ENCODE results near the gene ZNF750.

DNA sequence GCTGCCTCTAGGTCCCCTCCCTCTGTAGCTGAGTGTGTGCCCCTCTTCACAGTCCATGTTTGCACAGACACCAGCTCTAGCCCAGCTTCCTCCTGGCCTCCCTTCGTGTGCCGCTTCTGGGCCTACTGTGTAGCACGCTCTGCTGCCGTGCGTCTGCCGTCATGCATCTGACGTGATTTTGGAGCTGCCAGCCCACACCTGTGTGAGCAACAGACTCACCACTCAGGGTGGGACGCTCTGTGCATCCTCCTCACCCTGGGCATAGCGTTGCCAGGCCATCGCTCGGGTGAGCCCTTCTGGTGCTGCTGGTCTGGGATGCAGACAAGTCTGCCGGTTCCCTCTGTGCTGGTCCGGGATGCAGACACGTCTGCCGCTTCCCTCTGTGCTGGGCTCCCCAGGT, 39.4 kb upstream of the ZNF750 start:
- no peak for TF ChIP-seq POLR2A (IDR thresholded peaks at IDR 0.05)
- TF ChIP-seq, protein P1, sequence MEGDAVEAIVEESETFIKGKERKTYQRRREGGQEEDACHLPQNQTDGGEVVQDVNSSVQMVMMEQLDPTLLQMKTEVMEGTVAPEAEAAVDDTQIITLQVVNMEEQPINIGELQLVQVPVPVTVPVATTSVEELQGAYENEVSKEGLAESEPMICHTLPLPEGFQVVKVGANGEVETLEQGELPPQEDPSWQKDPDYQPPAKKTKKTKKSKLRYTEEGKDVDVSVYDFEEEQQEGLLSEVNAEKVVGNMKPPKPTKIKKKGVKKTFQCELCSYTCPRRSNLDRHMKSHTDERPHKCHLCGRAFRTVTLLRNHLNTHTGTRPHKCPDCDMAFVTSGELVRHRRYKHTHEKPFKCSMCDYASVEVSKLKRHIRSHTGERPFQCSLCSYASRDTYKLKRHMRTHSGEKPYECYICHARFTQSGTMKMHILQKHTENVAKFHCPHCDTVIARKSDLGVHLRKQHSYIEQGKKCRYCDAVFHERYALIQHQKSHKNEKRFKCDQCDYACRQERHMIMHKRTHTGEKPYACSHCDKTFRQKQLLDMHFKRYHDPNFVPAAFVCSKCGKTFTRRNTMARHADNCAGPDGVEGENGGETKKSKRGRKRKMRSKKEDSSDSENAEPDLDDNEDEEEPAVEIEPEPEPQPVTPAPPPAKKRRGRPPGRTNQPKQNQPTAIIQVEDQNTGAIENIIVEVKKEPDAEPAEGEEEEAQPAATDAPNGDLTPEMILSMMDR (IDR thresholded peaks at IDR 0.05): no peak
- no peak for TF ChIP-seq POLR2AphosphoS5 (IDR thresholded peaks at IDR 0.05)

Measured in transverse colon (tissue), 4 donors.